Naive thymus-derived CD4-positive, alpha-beta T cell (primary cell): ENCODE results near the gene RELL2. TPM values are rescaled to one million over a fixed set of nuclear protein-coding genes. Genes with fewer than 3 reads are reported as not detected.

Experiments
- polyA plus RNA-seq, 2 donors: library from polyadenylated mRNA; unstranded; fragments of 300-500 nt; fragmentation: Illumina TruSeq; gene quantifications; one replicate each; pipeline ENCODE4 v1.2.3, GENCODE V29; 2021
- total RNA-seq, 6 experiments: library from RNA in 5 of 6; stranded (reverse) in 5 of 6; gene quantifications; 1 replicate in 5 of 6; 2 replicates in 1 of 6; pipeline ENCODE4 v1.2.3 and lab custom pipeline; 2021 to 2026

Gene RELL2
- total and polyA plus RNA-seq, 7 experiments from 2014 or later = 1.8 to 21.7 (median 16.6) TPM

Other genes starting within 250 kb of the RELL2 start
- gene PCDHGB4, start 249.3 kb upstream of the RELL2 start, total RNA-seq = under 1 TPM in 4 of 5 experiments, not detected in 1; 0.08 to 0.27 (median 0.24) TPM
- gene PCDHGB4, start 249.3 kb upstream of the RELL2 start, polyA plus RNA-seq = not detected
- under 1 TPM; 0.08 to 0.17 (median 0.13) TPM for gene PCDHGA8, start 244.4 kb upstream of the RELL2 start, total RNA-seq
- gene PCDHGA8, start 244.4 kb upstream of the RELL2 start, polyA plus RNA-seq = not detected
- gene PCDHGB5, start 239.1 kb upstream of the RELL2 start, total RNA-seq = under 1 TPM; 0.16 to 0.44 (median 0.42) TPM
- under 1 TPM; 0.09 to 0.49 TPM for gene PCDHGB5, start 239.1 kb upstream of the RELL2 start, polyA plus RNA-seq
- gene PCDHGA9, start 234.2 kb upstream of the RELL2 start, total RNA-seq = under 1 TPM in 4 of 5 experiments, not detected in 1; 0.16 to 0.41 (median 0.22) TPM
- gene PCDHGA9, start 234.2 kb upstream of the RELL2 start, polyA plus RNA-seq = not detected
- gene PCDHGB6, start 229.0 kb upstream of the RELL2 start, total RNA-seq = under 1 TPM; 0.13 to 0.44 (median 0.19) TPM
- under 1 TPM; 0.05 to 0.12 TPM for gene PCDHGB6, start 229.0 kb upstream of the RELL2 start, polyA plus RNA-seq
- under 1 TPM; 0.11 to 0.39 (median 0.24) TPM for gene PCDHGA10, start 224.0 kb upstream of the RELL2 start, total RNA-seq
- under 1 TPM; 0.04 to 0.12 TPM for gene PCDHGA10, start 224.0 kb upstream of the RELL2 start, polyA plus RNA-seq
- gene PCDHGB7, start 219.3 kb upstream of the RELL2 start, total RNA-seq = under 1 TPM in 3 of 5 experiments, not detected in 2; 0.11 to 0.16 (median 0.13) TPM
- gene PCDHGB7, start 219.3 kb upstream of the RELL2 start, polyA plus RNA-seq = not detected
- under 1 TPM in 4 of 5 experiments, not detected in 1; 0.16 to 0.29 (median 0.21) TPM for gene PCDHGA11, start 215.9 kb upstream of the RELL2 start, total RNA-seq
- not detected for gene PCDHGA11, start 215.9 kb upstream of the RELL2 start, polyA plus RNA-seq
- under 1 TPM in 1 of 5 experiments, not detected in 4; 0.32 TPM for gene PCDHGA12, start 206.5 kb upstream of the RELL2 start, total RNA-seq
- not detected for gene PCDHGA12, start 206.5 kb upstream of the RELL2 start, polyA plus RNA-seq
- under 1 TPM; 0.15 to 0.76 (median 0.16) TPM for gene PCDHGC3, start 161.0 kb upstream of the RELL2 start, total RNA-seq
- under 1 TPM in 1 of 2 donors, not detected in 1; 0.14 TPM for gene PCDHGC3, start 161.0 kb upstream of the RELL2 start, polyA plus RNA-seq
- gene PCDHGC4, start 152.0 kb upstream of the RELL2 start, total RNA-seq = under 1 TPM in 1 of 5 experiments, not detected in 4; 0.22 TPM
- not detected for gene PCDHGC4, start 152.0 kb upstream of the RELL2 start, polyA plus RNA-seq
- under 1 TPM in 1 of 5 experiments, not detected in 4; 0.13 TPM for gene PCDHGC5, start 147.9 kb upstream of the RELL2 start, total RNA-seq
- not detected for gene PCDHGC5, start 147.9 kb upstream of the RELL2 start, polyA plus RNA-seq
- gene DIAPH1, start 18.0 kb upstream of the RELL2 start, total RNA-seq = 100 to 1,000 TPM; 163 to 278 (median 173) TPM
- 100 to 1,000 TPM in 1 of 2 donors, 10 to 100 TPM in 1; 89.7 to 105 TPM for gene DIAPH1, start 18.0 kb upstream of the RELL2 start, polyA plus RNA-seq
- gene HDAC3, start 148 bp upstream of the RELL2 start, total RNA-seq = 10 to 100 TPM; 70.0 to 92.8 (median 79.0) TPM
- 100 to 1,000 TPM; 100 to 102 TPM for gene HDAC3, start 148 bp upstream of the RELL2 start, polyA plus RNA-seq
- 10 to 100 TPM; 69.6 to 96.1 (median 92.3) TPM for gene FCHSD1, start 14.4 kb downstream of the RELL2 start, total RNA-seq
- 1 to 10 TPM; 4.9 to 7.7 TPM for gene FCHSD1, start 14.4 kb downstream of the RELL2 start, polyA plus RNA-seq
- 10 to 100 TPM in 2 of 5 experiments, 1 to 10 TPM in 3; 1.0 to 15.3 (median 9.8) TPM for gene ARAP3, start 45.2 kb downstream of the RELL2 start, total RNA-seq
- not detected for gene ARAP3, start 45.2 kb downstream of the RELL2 start, polyA plus RNA-seq
- 1 to 10 TPM in 1 of 5 experiments, under 1 TPM in 1, not detected in 3; 0.53 to 3.2 TPM for gene PCDH1, start 241.4 kb downstream of the RELL2 start, total RNA-seq
- gene PCDH1, start 241.4 kb downstream of the RELL2 start, polyA plus RNA-seq = under 1 TPM in 1 of 2 donors, not detected in 1; 0.05 TPM